Gastroesophageal sphincter (tissue), 3 donors: ENCODE data around the gene MRRF.

Source experiments
- CTCF ChIP-seq, 4 experiments: fragments of 200-600 bp in 2 of 4; fragments of 450-650 bp in 2 of 4; sonication (generic) in 1 of 4; IDR thresholded peaks; one replicate each; pipeline ENCODE4 v1.5.1; 2017 to 2019; ENCODE audit warnings: antibody characterized with exemption in 4 of 4, mild to moderate bottlenecking in 2 of 4, moderate library complexity in 2 of 4
- EP300 ChIP-seq: sonication (generic); formaldehyde crosslinking; IDR thresholded peaks from one replicate; pipeline ENCODE4 v1.6.1; 2017; ENCODE audit warnings: antibody characterized with exemption, mild to moderate bottlenecking

GRCh38 chr9:122334916-122335315 is 70.2 kb downstream of the MRRF start:
- no peak for TF ChIP-seq CTCF (IDR thresholded peaks at IDR 0.05)
- no peak for TF ChIP-seq EP300
